H9 (cell line): Measurements from ENCODE around the gene GHRHR. TPM values are rescaled to one million over a fixed set of nuclear protein-coding genes. Genes with fewer than 3 reads are reported as not detected.

ENCODE experiments used
- DNase-seq: peaks from one replicate; pipeline ENCODE4 v3.0.0-alpha.2; 2017
- H2AFZ ChIP-seq: one replicate; pipeline ENCODE4 v1.6.1; 2013; ENCODE audit warnings: mild to moderate bottlenecking, low read length, control low read depth, moderate library complexity
- H2AK5ac ChIP-seq: 2 replicates; pipeline ENCODE4 v1.6.1; 2013; ENCODE audit warnings: low read length, control low read depth, mixed read lengths; ENCODE audit not compliant: insufficient read length
- H2BK120ac ChIP-seq: one replicate; pipeline ENCODE4 v1.6.1; 2013; ENCODE audit warnings: low read depth, mild to moderate bottlenecking, low read length, control low read depth, inconsistent platforms; ENCODE audit not compliant: poor library complexity, severe bottlenecking
- H2BK12ac ChIP-seq: 2 replicates; pipeline ENCODE4 v1.6.1; 2013; ENCODE audit warnings: low read length, control low read depth, mixed read lengths, low read depth; ENCODE audit not compliant: insufficient read length
- H2BK15ac ChIP-seq: 2 replicates; pipeline ENCODE4 v1.6.1; 2013; ENCODE audit warnings: low read depth, low read length, control low read depth
- H2BK20ac ChIP-seq: one replicate; pipeline ENCODE4 v1.6.1; 2013; ENCODE audit warnings: low read depth, mild to moderate bottlenecking, low read length, control low read depth, inconsistent platforms; ENCODE audit not compliant: poor library complexity, severe bottlenecking
- H2BK5ac ChIP-seq: 2 replicates; pipeline ENCODE4 v1.6.1; 2013; ENCODE audit warnings: low read length, control low read depth, mixed read lengths; ENCODE audit not compliant: insufficient read length
- H3K14ac ChIP-seq: 2 replicates; pipeline ENCODE4 v1.6.1; 2013; ENCODE audit warnings: low read length, control low read depth; ENCODE audit not compliant: insufficient read depth
- H3K18ac ChIP-seq: 2 replicates; pipeline ENCODE4 v1.6.1; 2013; ENCODE audit warnings: low read depth, mild to moderate bottlenecking, mixed read lengths, low read length, control low read depth; ENCODE audit not compliant: insufficient read length
- H3K23ac ChIP-seq: 2 replicates; pipeline ENCODE4 v1.6.1; 2013; ENCODE audit warnings: low read length, control low read depth, mixed read lengths, low read depth; ENCODE audit not compliant: insufficient read length
- H3K23me2 ChIP-seq: 2 replicates; pipeline ENCODE4 v1.6.1; 2013; ENCODE audit warnings: low read depth, mild to moderate bottlenecking, mixed read lengths, low read length, control low read depth; ENCODE audit not compliant: insufficient read length, poor library complexity, severe bottlenecking
- H3K27ac ChIP-seq: 2 replicates; pipeline ENCODE4 v1.5.1; 2013; ENCODE audit warnings: low read length, control low read depth, mixed read lengths, low read depth; ENCODE audit not compliant: insufficient read length
- H3K27me3 ChIP-seq: 2 replicates; pipeline ENCODE4 v1.6.1; 2013; ENCODE audit warnings: low read length, control low read depth, inconsistent platforms; ENCODE audit not compliant: insufficient read depth
- H3K4ac ChIP-seq: 2 replicates; pipeline ENCODE4 v1.6.1; 2013; ENCODE audit warnings: low read depth, mild to moderate bottlenecking, control low read depth, inconsistent platforms, low read length, moderate library complexity
- H3K4me1 ChIP-seq: 2 replicates; pipeline ENCODE4 v1.6.1; 2013; ENCODE audit warnings: low read length, control low read depth, inconsistent platforms; ENCODE audit not compliant: insufficient read depth
- H3K4me2 ChIP-seq: 2 replicates; pipeline ENCODE4 v1.6.1; 2013; ENCODE audit warnings: low read length, control low read depth, mixed read lengths; ENCODE audit not compliant: insufficient read length, insufficient read depth
- H3K56ac ChIP-seq: 2 replicates; pipeline ENCODE4 v1.6.1; 2013; ENCODE audit warnings: low read depth, mild to moderate bottlenecking, mixed read lengths, low read length, control low read depth; ENCODE audit not compliant: insufficient read length
- H3K79me1 ChIP-seq: 2 replicates; pipeline ENCODE4 v1.6.1; 2013; ENCODE audit warnings: low read depth, mild to moderate bottlenecking, moderate library complexity, low read length, control low read depth, inconsistent platforms; ENCODE audit not compliant: insufficient read depth, poor library complexity, severe bottlenecking
- H3K79me2 ChIP-seq: 2 replicates; pipeline ENCODE4 v1.6.1; 2013; ENCODE audit warnings: low read length, control low read depth, inconsistent platforms; ENCODE audit not compliant: insufficient read depth
- H3K9ac ChIP-seq: 2 replicates; pipeline ENCODE4 v1.6.1; 2013; ENCODE audit warnings: low read length, control low read depth, mixed read lengths; ENCODE audit not compliant: insufficient read length; ENCODE audit errors: extremely low read depth
- H3K9me3 ChIP-seq: one replicate; pipeline ENCODE4 v1.6.1; 2013; ENCODE audit warnings: low read depth, low read length, inconsistent platforms; ENCODE audit not compliant: control insufficient read depth
- H3T11ph ChIP-seq: one replicate; pipeline ENCODE4 v1.6.1; 2013; ENCODE audit warnings: mild to moderate bottlenecking, low read length, control low read depth, inconsistent platforms
- H4K20me1 ChIP-seq: one replicate; pipeline ENCODE4 v1.6.1; 2013; ENCODE audit not compliant: control insufficient read depth, insufficient read length, insufficient read depth
- H4K5ac ChIP-seq: 2 replicates; pipeline ENCODE4 v1.6.1; 2013; ENCODE audit warnings: low read depth, mild to moderate bottlenecking, mixed read lengths, low read length, control low read depth; ENCODE audit not compliant: insufficient read length
- H4K8ac ChIP-seq: replicated peaks from 2 replicates; pipeline ENCODE4 v1.6.1; 2013; ENCODE audit warnings: low read length, control low read depth, mixed read lengths, low read depth; ENCODE audit not compliant: insufficient read length
- H4K91ac ChIP-seq: 2 replicates; pipeline ENCODE4 v1.6.1; 2013; ENCODE audit warnings: low read depth, mild to moderate bottlenecking, moderate library complexity, mixed read lengths, low read length, control low read depth; ENCODE audit not compliant: insufficient read length
- H3K27ac Mint-ChIP-seq, 3 experiments: 2 replicates in 2 of 3; 3 replicates in 1 of 3; pipeline ENCODE4 v1.8.0; 2020 to 2021; ENCODE audit warnings: mixed read lengths in 3 of 3, mild to moderate bottlenecking in 1 of 3, moderate library complexity in 1 of 3
- H3K27me3 Mint-ChIP-seq: 2 replicates; pipeline ENCODE4 v1.8.0; 2021; ENCODE audit warnings: low read depth, mild to moderate bottlenecking, moderate library complexity, mixed read lengths
- H3K36me3 Mint-ChIP-seq, 3 experiments: 2 replicates in 2 of 3; 3 replicates in 1 of 3; pipeline ENCODE4 v1.8.0; 2020 to 2021; ENCODE audit warnings: low read depth in 3 of 3, mixed read lengths in 3 of 3; ENCODE audit not compliant: insufficient read depth in 1 of 3
- H3K4me1 Mint-ChIP-seq, 2 experiments: 2 replicates each; pipeline ENCODE4 v1.8.0; 2020; ENCODE audit warnings: mixed read lengths in 2 of 2
- H3K4me3 Mint-ChIP-seq, 2 experiments: 2 replicates in 1 of 2; 3 replicates in 1 of 2; pipeline ENCODE4 v1.8.0; 2020 to 2021; ENCODE audit warnings: mild to moderate bottlenecking in 2 of 2, mixed read lengths in 2 of 2, moderate library complexity in 1 of 2
- H3K9me3 Mint-ChIP-seq, 2 experiments: 2 replicates in 1 of 2; 3 replicates in 1 of 2; pipeline ENCODE4 v1.8.0; 2020; ENCODE audit warnings: mild to moderate bottlenecking in 2 of 2, mixed read lengths in 2 of 2, moderate library complexity in 1 of 2
- CTCF ChIP-seq: fragments of 200-600 bp; sonication (generic); conservative IDR thresholded peaks from 3 replicates; pipeline ENCODE4 v1.8.0; 2021; ENCODE audit warnings: antibody characterized with exemption, mild to moderate bottlenecking
- total RNA-seq: library from RNA; stranded (reverse); gene quantifications from 2 replicates; pipeline ENCODE4 v1.2.1, GENCODE V29; 2021

Gene GHRHR
- total RNA-seq, 1 experiment from 2014 or later: 7.4 TPM

- Histone ChIP-seq H3K9me3 (no peaks in the 10 kb centered on the region), H2AFZ (no peak overlapping the region), H4K5ac (no peak overlapping the region), H3K27me3 (no peaks in the 10 kb centered on the region; the same call in 1 of the 2 replicates), H4K8ac (no peak overlapping the region), H3K23ac (no peak overlapping the region), H3K4me2 (no peak overlapping the region), H2AK5ac (no peak overlapping the region), H2BK12ac (no peak overlapping the region), H2BK15ac (no peak overlapping the region), H3K23me2 (peaks cover 3% of the 10 kb centered on the region), H2BK120ac (no peak overlapping the region), H3K79me1 (no peaks in the 10 kb centered on the region), H3K18ac (no peak overlapping the region), H3K27ac (no peak overlapping the region), H2BK5ac (no peak overlapping the region), H3K79me2 (no peaks in the 10 kb centered on the region), H3T11ph (no peak overlapping the region), H3K4ac (no peak overlapping the region), H4K20me1 (no peaks in the 10 kb centered on the region), H2BK20ac (no peak overlapping the region), H4K91ac (no peak overlapping the region), H3K56ac (no peak overlapping the region), H3K14ac (no peak overlapping the region), H3K4me1 (no peaks in the 10 kb centered on the region), H3K9ac (no peak overlapping the region)
- H3K4me3 Mint-ChIP-seq: no peak overlapping the region
- H3K27me3 Mint-ChIP-seq: peaks cover 75% of the 10 kb centered on the region
- H3K36me3 Mint-ChIP-seq: no peaks in the 10 kb centered on the region
- peaks cover 6 to 19% of the 10 kb centered on the region in 2 experiments for H3K4me1 Mint-ChIP-seq
- H3K27ac Mint-ChIP-seq: no peak overlapping the region
- H3K9me3 Mint-ChIP-seq: no peaks in the 10 kb centered on the region; a peak in 1 of 5 replicates
- no peak for TF ChIP-seq CTCF
- no peak for DNase-seq
Measured at GRCh38 chr7:30936650-30937245, 27.0 kb upstream of the GHRHR start.
